OCI-M2 (cell line): Measurements from ENCODE around the gene CBY3.
"Not testable (repeated sequence)": the region's sequence is repeated elsewhere in the genome, so short reads cannot be mapped to it uniquely, and the experiment has no call there.

ENCODE experiments used
- DNase-seq: peaks from one replicate; lab custom pipeline; 2025; ENCODE audit not compliant: unreplicated experiment; lab: John Stamatoyannopoulos, UW

Gene CBY3

GRCh38 chr5:179678223-179679013, 2.4 kb downstream of the CBY3 start:
- DNase-seq: no peak

DNA sequence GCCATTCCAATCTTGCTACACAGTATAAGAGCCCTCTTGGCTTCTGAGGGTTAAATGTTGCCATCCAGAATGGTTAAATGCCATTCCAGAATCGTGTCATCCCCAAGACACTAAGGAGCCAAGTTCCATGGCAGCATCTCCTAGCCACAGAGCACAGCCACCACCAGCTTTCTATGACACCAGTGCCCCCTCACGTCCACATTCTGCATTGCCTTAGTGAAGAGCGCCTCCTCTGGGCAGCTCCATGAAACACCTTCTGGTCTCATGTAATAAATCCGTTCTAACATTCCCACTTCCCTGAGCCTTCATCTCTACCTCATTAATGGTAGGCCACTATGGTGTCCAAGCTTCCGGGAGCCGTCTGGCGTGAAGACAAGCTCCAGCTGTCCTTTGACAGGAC, 12.4 kb downstream of the CBY3 start:
- DNase-seq: no peak

DNA sequence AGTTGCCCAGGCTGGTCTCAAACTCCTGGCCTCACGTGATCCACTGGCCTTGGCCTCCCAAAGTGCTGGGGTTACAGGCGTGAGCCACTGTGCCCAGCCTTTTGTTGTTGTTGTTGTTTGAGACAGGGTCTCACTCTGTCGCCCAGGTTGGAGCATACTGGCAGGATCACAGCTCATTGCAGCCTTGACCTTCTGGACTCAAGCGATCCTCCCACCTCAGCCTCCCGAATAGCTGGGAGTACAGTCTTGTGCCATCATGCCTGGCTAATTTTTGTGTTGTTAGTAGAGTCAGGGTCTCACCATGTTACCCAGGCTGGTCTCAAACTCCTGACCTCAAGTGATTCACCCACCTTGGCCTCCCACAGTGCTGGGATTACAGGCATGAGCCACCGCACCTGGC, 19.2 kb downstream of the CBY3 start:
- DNase-seq: not testable (repeated sequence)

- DNase-seq: not testable (repeated sequence)
Observed at GRCh38 chr5:179658179-179658856, 22.5 kb downstream of the CBY3 start.

DNA sequence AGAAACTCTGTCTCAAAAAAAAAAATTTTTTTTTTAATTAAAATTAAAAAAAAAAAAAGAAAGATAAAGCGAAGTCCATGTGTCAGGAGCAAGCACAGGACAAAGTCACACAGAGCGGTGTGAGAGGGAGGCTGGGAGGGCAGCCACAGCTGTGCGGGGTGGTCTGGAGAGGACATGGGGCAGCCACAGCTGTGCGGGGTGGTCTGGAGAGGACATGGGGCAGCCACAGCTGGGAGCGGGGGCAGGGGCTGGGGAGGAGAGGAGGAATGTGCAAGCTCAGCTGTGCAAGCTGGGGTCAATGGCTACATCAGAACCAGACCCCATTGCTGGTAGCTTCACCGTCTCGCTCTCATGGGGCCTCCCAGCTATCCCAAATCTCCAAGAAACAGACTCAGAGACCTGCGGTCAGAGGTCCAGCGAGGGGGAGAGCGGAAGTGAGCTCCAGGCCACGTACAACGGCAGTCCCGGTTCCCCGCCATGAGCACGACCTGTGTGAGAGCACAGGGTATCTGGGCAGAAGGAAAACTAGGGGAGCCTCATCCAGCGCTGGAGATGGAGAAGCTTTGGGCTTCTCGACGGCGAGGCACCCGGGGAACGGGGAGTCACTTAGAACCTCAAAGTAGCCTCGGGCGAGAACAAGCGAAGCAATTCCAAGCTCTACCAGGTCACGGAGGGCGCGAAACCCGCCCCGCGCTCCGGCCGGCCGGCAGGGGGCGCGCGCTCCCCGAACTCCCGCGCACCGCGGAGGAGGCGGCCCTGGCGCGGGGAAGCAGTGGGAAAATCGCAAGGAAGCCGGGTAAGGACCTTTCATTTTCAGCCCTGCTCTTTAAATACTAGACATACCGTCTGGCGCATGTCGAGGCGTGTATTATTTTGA, 23.3 kb downstream of the CBY3 start:
- DNase-seq: not testable (repeated sequence)

DNA sequence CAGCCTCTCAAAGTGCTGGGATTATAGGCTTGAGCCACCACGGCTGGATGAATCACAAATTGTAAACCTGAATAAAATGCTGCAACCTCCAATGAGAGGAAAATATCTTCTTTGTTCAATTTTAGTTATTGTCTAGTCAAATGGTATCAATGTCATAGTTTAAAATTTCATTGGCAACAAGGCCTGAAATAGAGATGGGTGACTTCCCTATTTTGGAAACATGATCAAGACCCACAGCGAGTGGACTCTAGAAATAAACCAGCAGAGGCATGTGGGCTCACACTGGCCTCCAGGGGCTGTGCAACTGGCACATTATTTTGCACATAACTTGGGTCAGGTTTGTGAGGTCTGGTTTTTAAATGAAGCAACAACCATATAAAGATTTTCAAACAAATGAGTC, 27.7 kb downstream of the CBY3 start:
- not testable (repeated sequence) for DNase-seq

GRCh38 chr5:179650245-179650644, 30.6 kb downstream of the CBY3 start:
- not testable (repeated sequence) for DNase-seq

- not testable (repeated sequence) for DNase-seq
Observed at GRCh38 chr5:179649166-179649703, 31.6 kb downstream of the CBY3 start.

DNA sequence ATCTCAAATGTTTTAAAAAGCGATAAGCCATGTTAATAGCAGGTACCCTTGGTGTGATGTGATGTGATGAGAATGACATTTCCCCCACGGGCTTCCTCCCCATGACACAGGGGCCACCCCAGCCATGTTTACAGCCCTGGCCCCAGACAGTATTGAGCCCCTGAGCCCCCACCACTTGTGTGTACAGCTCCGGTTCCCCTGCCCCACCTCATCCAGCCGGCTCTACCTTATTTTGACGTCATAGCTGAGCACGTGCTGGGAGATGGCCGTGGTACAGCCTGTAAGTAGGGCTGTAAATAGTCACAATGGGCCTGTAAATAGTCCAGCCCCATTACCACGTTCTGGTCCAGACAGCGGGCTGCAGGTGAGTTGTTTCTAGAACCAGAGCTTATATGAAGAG, 32.4 kb downstream of the CBY3 start:
- DNase-seq: no peak

- DNase-seq: not testable (repeated sequence)
Observed at GRCh38 chr5:179644766-179645165, 36.1 kb downstream of the CBY3 start.

DNA sequence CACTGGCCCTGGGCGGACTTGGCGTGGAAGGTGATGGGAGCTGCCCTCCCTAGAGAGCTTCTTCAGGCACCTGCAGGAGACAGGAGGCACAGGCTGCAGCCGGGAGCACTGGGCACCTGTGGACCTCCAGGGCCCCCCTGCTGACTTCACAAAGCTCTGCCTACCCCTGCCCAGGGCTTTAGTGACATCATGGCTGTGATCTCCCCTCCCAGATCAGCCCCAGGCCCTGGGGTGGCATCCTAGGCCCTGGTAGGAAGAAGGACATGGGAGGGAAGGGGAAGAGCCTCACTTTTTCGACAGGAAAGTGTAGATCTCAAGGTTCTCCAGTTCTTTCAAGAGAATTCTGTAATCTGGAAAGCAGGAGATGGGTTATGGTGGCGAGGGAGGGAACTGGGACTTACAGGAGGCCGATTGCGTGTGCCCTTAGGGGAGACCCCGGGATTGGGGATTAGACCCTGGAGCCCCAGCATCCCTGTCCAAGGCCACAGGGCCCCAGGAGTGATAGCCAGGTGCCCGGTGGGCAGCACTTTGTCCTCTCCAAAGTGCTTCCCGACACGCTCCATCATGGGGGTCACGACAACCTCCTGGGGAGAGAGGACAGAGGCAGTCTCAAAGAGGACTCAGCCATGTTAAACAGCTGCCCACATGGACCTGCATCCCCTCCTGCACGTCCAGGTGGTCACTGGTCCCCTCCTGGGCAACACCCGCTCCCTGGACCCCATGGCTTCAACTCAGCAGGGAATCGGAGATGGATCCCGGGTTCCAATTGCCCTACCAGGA, 37.5 kb downstream of the CBY3 start:
- not testable (repeated sequence) for DNase-seq

DNA sequence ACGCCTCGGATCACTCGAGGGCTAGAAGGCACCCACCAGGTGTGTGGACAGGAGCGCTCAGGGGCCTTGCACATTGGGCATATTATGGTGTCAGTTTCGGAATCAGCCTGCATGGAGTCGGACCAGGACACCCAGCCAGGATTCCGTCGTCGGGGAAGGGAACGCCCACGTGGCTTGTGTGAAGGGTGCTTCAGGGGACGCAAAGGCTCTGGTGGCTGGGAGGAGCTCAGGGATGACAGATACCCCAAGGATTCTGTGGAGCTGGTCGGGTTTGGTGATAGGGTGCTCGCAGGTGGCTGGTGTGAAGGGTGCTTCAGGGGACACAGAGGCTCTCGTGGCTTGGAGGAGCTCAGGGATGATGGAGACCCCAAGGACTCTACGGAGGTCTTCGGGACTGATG, 38.2 kb downstream of the CBY3 start:
- not testable (repeated sequence) for DNase-seq

- DNase-seq: not testable (repeated sequence)
Observed at GRCh38 chr5:179641745-179642144, 39.1 kb downstream of the CBY3 start.

DNA sequence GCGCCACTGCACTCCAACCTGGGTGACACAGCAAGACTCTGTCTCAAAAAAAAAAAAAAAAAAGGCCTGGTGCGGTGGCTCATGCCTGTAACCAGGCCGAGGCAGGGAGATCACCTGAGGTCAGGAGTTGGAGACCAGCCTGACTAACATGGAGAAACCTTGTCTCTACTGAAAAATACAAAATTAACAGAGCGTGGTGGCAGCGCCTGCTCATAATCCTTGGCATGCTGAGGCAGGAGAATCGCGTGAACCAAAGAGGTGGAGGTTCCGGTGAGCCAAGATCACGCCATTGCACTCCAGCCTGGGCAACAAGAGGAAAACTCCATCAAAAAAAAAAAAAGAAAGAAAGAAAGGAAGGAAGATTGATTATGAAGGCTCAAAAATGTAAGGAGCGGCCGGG, 41.5 kb downstream of the CBY3 start:
- DNase-seq: not testable (repeated sequence)

GRCh38 chr5:179634370-179635172, 46.3 kb downstream of the CBY3 start:
- DNase-seq: not testable (repeated sequence)

GRCh38 chr5:179633501-179634369, 47.1 kb downstream of the CBY3 start:
- not testable (repeated sequence) for DNase-seq
